Measurements from ENCODE around the gene MEIKIN.

DNA sequence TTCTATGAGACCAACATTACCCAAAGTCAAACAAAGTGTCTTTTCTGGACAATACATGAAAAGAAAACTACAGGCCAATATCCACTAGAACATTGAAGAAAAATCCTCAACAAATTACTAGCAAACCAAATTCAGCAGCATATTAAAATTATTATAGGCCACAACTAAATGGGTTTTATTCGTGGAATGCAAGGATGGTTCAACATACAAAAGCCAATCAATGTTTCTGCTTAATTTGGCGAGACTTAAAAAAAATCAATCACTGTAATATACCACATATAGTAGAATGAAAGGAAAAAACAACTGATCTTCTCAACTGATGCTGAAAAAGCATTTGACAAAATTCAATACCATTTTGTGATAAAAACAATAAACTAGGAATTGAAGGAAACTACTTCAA, 96.8 kb downstream of the MEIKIN start:
- TF ChIP-seq, protein P1, sequence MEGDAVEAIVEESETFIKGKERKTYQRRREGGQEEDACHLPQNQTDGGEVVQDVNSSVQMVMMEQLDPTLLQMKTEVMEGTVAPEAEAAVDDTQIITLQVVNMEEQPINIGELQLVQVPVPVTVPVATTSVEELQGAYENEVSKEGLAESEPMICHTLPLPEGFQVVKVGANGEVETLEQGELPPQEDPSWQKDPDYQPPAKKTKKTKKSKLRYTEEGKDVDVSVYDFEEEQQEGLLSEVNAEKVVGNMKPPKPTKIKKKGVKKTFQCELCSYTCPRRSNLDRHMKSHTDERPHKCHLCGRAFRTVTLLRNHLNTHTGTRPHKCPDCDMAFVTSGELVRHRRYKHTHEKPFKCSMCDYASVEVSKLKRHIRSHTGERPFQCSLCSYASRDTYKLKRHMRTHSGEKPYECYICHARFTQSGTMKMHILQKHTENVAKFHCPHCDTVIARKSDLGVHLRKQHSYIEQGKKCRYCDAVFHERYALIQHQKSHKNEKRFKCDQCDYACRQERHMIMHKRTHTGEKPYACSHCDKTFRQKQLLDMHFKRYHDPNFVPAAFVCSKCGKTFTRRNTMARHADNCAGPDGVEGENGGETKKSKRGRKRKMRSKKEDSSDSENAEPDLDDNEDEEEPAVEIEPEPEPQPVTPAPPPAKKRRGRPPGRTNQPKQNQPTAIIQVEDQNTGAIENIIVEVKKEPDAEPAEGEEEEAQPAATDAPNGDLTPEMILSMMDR (conservative IDR thresholded peaks at IDR 0.05; ENCODE audit: low read depth, low read length): no peak
- TF ChIP-seq EZH2phosphoT487 (IDR thresholded peaks at IDR 0.05; ENCODE audit: borderline replicate concordance, low read length): no peak
- no peak for TF ChIP-seq EZH2 (IDR thresholded peaks at IDR 0.05; ENCODE audit: low read length, unreplicated experiment)
